GM12878 (cell line): ENCODE measurements around the gene CTDNEP1. TPM values are rescaled to one million over a fixed set of nuclear protein-coding genes. Genes with fewer than 3 reads are reported as not detected.

ENCODE experiments used
- ASH2L ChIP-seq: fragments of 300-600, 200-600 bp; sonication (generic); IDR thresholded peaks from 2 replicates; pipeline ENCODE4 v1.6.1; 2017; ENCODE audit warnings: low read depth, mild to moderate bottlenecking, borderline replicate concordance
- CBX5 ChIP-seq: sonication (generic); IDR thresholded peaks from 2 replicates; pipeline ENCODE4 v1.6.1; 2016; ENCODE audit warnings: low read depth, moderate library complexity, mild to moderate bottlenecking, inconsistent platforms
- E2F8 ChIP-seq: fragments of 450-650 bp; IDR thresholded peaks from 2 replicates; pipeline ENCODE4 v1.6.1; 2018; ENCODE audit warnings: mild to moderate bottlenecking, low read depth, moderate library complexity; ENCODE audit not compliant: partially characterized antibody
- IRF5 ChIP-seq: fragments of 450-650 bp; IDR thresholded peaks from 2 replicates; pipeline ENCODE4 v1.6.1; 2017; ENCODE audit warnings: borderline replicate concordance
- JUNB ChIP-seq: IDR thresholded peaks from 2 replicates; pipeline ENCODE4 v1.6.1; 2016; ENCODE audit warnings: antibody characterized with exemption, mild to moderate bottlenecking
- LARP7 ChIP-seq: fragments of 450-650 bp; IDR thresholded peaks from 2 replicates; pipeline ENCODE4 v1.6.1; 2017; ENCODE audit warnings: mild to moderate bottlenecking
- MYB ChIP-seq: fragments of 150-350 bp; IDR thresholded peaks from 2 replicates; pipeline ENCODE4 v1.6.1; 2014; ENCODE audit warnings: mild to moderate bottlenecking, low read depth, low read length, borderline replicate concordance
- NFIC ChIP-seq: IDR thresholded peaks from 2 replicates; pipeline ENCODE4 v1.6.1; 2012; ENCODE audit warnings: low read depth, mild to moderate bottlenecking, inconsistent platforms, low read length, moderate library complexity
- PAX8 ChIP-seq: fragments of 450-650 bp; IDR thresholded peaks from 2 replicates; pipeline ENCODE4 v1.6.1; 2017; ENCODE audit warnings: mild to moderate bottlenecking, moderate library complexity
- USF2 ChIP-seq: IDR thresholded peaks from 2 replicates; pipeline ENCODE4 v1.6.1; 2011; ENCODE audit warnings: low read depth, low read length, improper control_type of control experiment, borderline replicate concordance
- ZZZ3 ChIP-seq: IDR thresholded peaks from 2 replicates; pipeline ENCODE4 v1.6.1; 2011; ENCODE audit warnings: low read depth; ENCODE audit not compliant: control insufficient read depth, insufficient read length
- polyA plus RNA-seq, 11 experiments: library from polyadenylated mRNA; depleted of rRNA in 4 of 11; unstranded in 6 of 11; stranded (reverse) in 5 of 11; fragments of >200 nt; fragmentation: Nextera tagmentation in 4 of 11; fragmentation: Illumina TruSeq in 1 of 11; extraction: Ambion mirVana in 4 of 11; extraction: Trizol in 1 of 11; gene quantifications; 1 replicate in 1 of 11; 2 replicates in 10 of 11; pipeline versions ENCODE4 v1.2.1 to v1.2.3, GENCODE V29; 2011 to 2016; ENCODE audit warnings: inconsistent platforms in 2 of 11, missing spikeins in 2 of 11, low read depth in 1 of 11
- total RNA-seq, 4 experiments: library from RNA; depleted of rRNA in 3 of 4; stranded (reverse); fragments of >200 nt in 3 of 4; fragmentation: Illumina TruSeq in 1 of 4; extraction: Trizol in 1 of 4; gene quantifications; 2 replicates each; pipeline versions ENCODE4 v1.2.1 to v1.2.3, GENCODE V29; 2013 to 2021

Gene CTDNEP1
- total and polyA plus RNA-seq, 10 of the 15 experiments (the other 5 are each of a cell fraction or from before 2014, with no cell fraction given), result 23.7 to 176 (median 30.3) TPM

- TF ChIP-seq E2F8 (no peak), JUNB (no peak), MYB (no peak), ZZZ3 (no peak), ASH2L (no peak), PAX8 (no peak), NFIC (no peak), LARP7 (no peak), CBX5 (no peak), USF2 (no peak), IRF5 (no peak)
Measured at GRCh38 chr17:7237266-7237760, 14.2 kb downstream of the CTDNEP1 start (continued).
